GM23338 (cell line): ENCODE data around the gene MLNR. TPM values are rescaled to one million over a fixed set of nuclear protein-coding genes. Genes with fewer than 3 reads are reported as not detected.

Experiments
- ATAC-seq: fragments of 200-7000 bp; cut with Tn5 transposase; 3 replicates; pipeline ENCODE4 v1.9.1; 2020
- DNase-seq: peaks from one replicate; pipeline ENCODE4 v3.0.0-alpha.2; 2015; ENCODE audit warnings: low spot score
- H2AFZ ChIP-seq: fragments of 200-600 bp; sonication (generic); 2 replicates; pipeline ENCODE4 v1.8.0; 2016; ENCODE audit warnings: antibody characterized with exemption, mild to moderate bottlenecking, moderate library complexity
- H3F3A ChIP-seq: fragments of 200-600 bp; sonication (generic); replicated peaks from 2 replicates; pipeline ENCODE4 v1.8.0; 2017; ENCODE audit warnings: antibody characterized with exemption, mixed run types, low read depth
- H3K27ac ChIP-seq: fragments of 200-600 bp; sonication (generic); 2 replicates; pipeline ENCODE4 v1.6.1; 2016; ENCODE audit warnings: low read depth
- H3K27me3 ChIP-seq: fragments of 200-600 bp; sonication (generic); 2 replicates; pipeline ENCODE4 v1.8.0; 2016; ENCODE audit warnings: mild to moderate bottlenecking, mixed run types, moderate library complexity; ENCODE audit not compliant: insufficient read depth
- H3K36me3 ChIP-seq: fragments of 200-600 bp; sonication (generic); 2 replicates; pipeline ENCODE4 v1.8.0; 2016; ENCODE audit warnings: mild to moderate bottlenecking; ENCODE audit not compliant: insufficient read depth
- H3K4me1 ChIP-seq: fragments of 200-600 bp; sonication (generic); 2 replicates; pipeline ENCODE4 v1.8.0; 2016; ENCODE audit warnings: mild to moderate bottlenecking, moderate library complexity; ENCODE audit not compliant: insufficient read depth
- H3K4me2 ChIP-seq: fragments of 200-600 bp; sonication (generic); 2 replicates; pipeline ENCODE4 v1.7.1; 2017; ENCODE audit warnings: mixed run types
- H3K4me3 ChIP-seq: fragments of 200-600 bp; sonication (generic); 2 replicates; pipeline ENCODE4 v1.6.1; 2016; ENCODE audit warnings: mixed run types
- H3K79me2 ChIP-seq: fragments of 200-600 bp; sonication (generic); replicated peaks from 2 replicates; pipeline ENCODE4 v1.8.0; 2017; ENCODE audit warnings: mild to moderate bottlenecking; ENCODE audit not compliant: insufficient read depth
- H3K9me2 ChIP-seq: fragments of 200-600 bp; sonication (generic); 2 replicates; pipeline ENCODE4 v1.8.0; 2017; ENCODE audit not compliant: insufficient read depth
- H4K20me1 ChIP-seq: fragments of 200-600 bp; sonication (generic); replicated peaks from 2 replicates; pipeline ENCODE4 v1.8.0; 2017; ENCODE audit warnings: mild to moderate bottlenecking; ENCODE audit not compliant: insufficient read depth
- H3K27ac Mint-ChIP-seq: 2 replicates; pipeline ENCODE4 v1.8.0; 2020; ENCODE audit warnings: inconsistent platforms, mild to moderate bottlenecking, moderate library complexity, mixed read lengths
- H3K27me3 Mint-ChIP-seq: 3 replicates; pipeline ENCODE4 v1.8.0; 2022; ENCODE audit warnings: low read depth, mild to moderate bottlenecking, moderate library complexity, mixed read lengths, inconsistent platforms; ENCODE audit not compliant: insufficient read depth, poor library complexity
- H3K36me3 Mint-ChIP-seq: 3 replicates; pipeline ENCODE4 v1.8.0; 2021; ENCODE audit warnings: low read depth, mild to moderate bottlenecking, inconsistent platforms, moderate library complexity, mixed read lengths
- H3K4me1 Mint-ChIP-seq: 3 replicates; pipeline ENCODE4 v1.8.0; 2020; ENCODE audit warnings: mild to moderate bottlenecking, inconsistent platforms, mixed read lengths
- H3K4me3 Mint-ChIP-seq: 3 replicates; pipeline ENCODE4 v1.8.0; 2021; ENCODE audit warnings: moderate library complexity, mild to moderate bottlenecking, inconsistent platforms, mixed read lengths
- H3K9me3 Mint-ChIP-seq: 3 replicates; pipeline ENCODE4 v1.8.0; 2020; ENCODE audit warnings: moderate library complexity, mild to moderate bottlenecking, inconsistent platforms, mixed read lengths
- CREB1 ChIP-seq: fragments of 250-450 bp; sonication (Bioruptor Pico); IDR thresholded peaks from 2 replicates; pipeline ENCODE4 v1.5.0; 2020; ENCODE audit warnings: low read depth, mild to moderate bottlenecking, moderate library complexity
- EZH2 ChIP-seq: fragments of 200-600 bp; sonication (generic); IDR thresholded peaks from one replicate; pipeline ENCODE4 v1.8.0; 2017; ENCODE audit warnings: antibody characterized with exemption, mild to moderate bottlenecking, low read depth; ENCODE audit not compliant: unreplicated experiment
- JUNB ChIP-seq: IDR thresholded peaks from one replicate; pipeline ENCODE4 v1.6.1; 2016; ENCODE audit warnings: antibody characterized with exemption; ENCODE audit not compliant: unreplicated experiment
- NANOG ChIP-seq: IDR thresholded peaks from 2 replicates; pipeline ENCODE4 v1.6.1; 2016; ENCODE audit warnings: antibody characterized with exemption, borderline replicate concordance
- POLR2AphosphoS5 ChIP-seq: IDR thresholded peaks from 2 replicates; pipeline ENCODE4 v1.6.1; 2016; ENCODE audit warnings: antibody characterized with exemption, low read depth
- STAT1 ChIP-seq: IDR thresholded peaks from one replicate; pipeline ENCODE4 v1.6.1; 2016; ENCODE audit warnings: antibody characterized with exemption; ENCODE audit not compliant: unreplicated experiment
- ZNF114 ChIP-seq: fragments of 250-450 bp; sonication (Bioruptor Pico); IDR thresholded peaks from 2 replicates; pipeline ENCODE4 v1.5.0; 2020; ENCODE audit warnings: mild to moderate bottlenecking, moderate library complexity
- ZNF331 ChIP-seq: fragments of 250-450 bp; sonication (Bioruptor Pico); IDR thresholded peaks from 2 replicates; pipeline ENCODE4 v1.5.0; 2020; ENCODE audit warnings: low read depth, mild to moderate bottlenecking, moderate library complexity
- polyA plus RNA-seq: library from polyadenylated mRNA; unstranded; fragments of >200 nt; fragmentation: Nextera tagmentation; extraction: Ambion mirVana; gene quantifications from 2 replicates; pipeline ENCODE4 v1.2.1, GENCODE V29; 2016
- total RNA-seq: library from RNA; depleted of rRNA; stranded (reverse); fragments of >200 nt; shearing (Covaris generic); gene quantifications from 2 replicates; pipeline ENCODE4 v1.2.3, GENCODE V29; 2014
- TF ChIP-seq, protein P1 (sequence below): fragments of 250-450 bp; sonication (Bioruptor Pico); IDR thresholded peaks from 2 replicates; pipeline ENCODE4 v1.5.0; 2020; ENCODE audit warnings: mild to moderate bottlenecking, moderate library complexity
- TF ChIP-seq, protein P2 (sequence below): IDR thresholded peaks from one replicate; pipeline ENCODE4 v1.6.1; 2018; ENCODE audit warnings: antibody characterized with exemption; ENCODE audit not compliant: unreplicated experiment
- TF ChIP-seq, protein P3 (sequence below), 2 experiments: fragments of 200-600 bp in 1 of 2; sonication (generic) in 1 of 2; conservative IDR thresholded peaks; 2 replicates each; pipeline versions ENCODE4 v1.5.1 to v1.6.1; 2016 to 2017; ENCODE audit warnings: antibody characterized with exemption in 2 of 2, low read depth in 2 of 2, mild to moderate bottlenecking in 2 of 2, moderate library complexity in 1 of 2
- TF ChIP-seq, protein P4 (sequence below): IDR thresholded peaks from 2 replicates; pipeline ENCODE4 v1.6.1; 2016; ENCODE audit warnings: antibody characterized with exemption

Gene MLNR
- total and polyA plus RNA-seq, 2 experiments from 2014 or later = 0.17 TPM; not detected in 1

DNA sequence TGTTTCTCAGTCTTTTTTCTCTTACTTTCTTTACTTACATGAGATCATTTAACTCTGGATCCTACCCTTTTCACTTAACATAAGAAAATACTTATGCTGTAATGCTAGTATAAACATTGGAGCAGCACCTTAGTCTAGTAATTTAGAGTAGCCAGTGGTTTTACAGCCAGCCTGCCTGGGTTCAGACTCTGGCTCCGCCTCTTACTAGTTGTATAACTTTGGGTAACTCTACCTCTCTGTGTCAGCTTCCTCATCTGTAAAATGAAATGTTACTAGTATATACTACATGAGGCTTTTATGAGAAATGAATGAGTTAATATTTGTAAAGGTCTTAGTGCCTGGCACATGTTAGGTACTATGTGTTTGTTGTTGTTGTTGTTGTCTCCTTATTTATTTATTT is 33.2 kb downstream of the MLNR start (continued):
- TF ChIP-seq, protein P1, sequence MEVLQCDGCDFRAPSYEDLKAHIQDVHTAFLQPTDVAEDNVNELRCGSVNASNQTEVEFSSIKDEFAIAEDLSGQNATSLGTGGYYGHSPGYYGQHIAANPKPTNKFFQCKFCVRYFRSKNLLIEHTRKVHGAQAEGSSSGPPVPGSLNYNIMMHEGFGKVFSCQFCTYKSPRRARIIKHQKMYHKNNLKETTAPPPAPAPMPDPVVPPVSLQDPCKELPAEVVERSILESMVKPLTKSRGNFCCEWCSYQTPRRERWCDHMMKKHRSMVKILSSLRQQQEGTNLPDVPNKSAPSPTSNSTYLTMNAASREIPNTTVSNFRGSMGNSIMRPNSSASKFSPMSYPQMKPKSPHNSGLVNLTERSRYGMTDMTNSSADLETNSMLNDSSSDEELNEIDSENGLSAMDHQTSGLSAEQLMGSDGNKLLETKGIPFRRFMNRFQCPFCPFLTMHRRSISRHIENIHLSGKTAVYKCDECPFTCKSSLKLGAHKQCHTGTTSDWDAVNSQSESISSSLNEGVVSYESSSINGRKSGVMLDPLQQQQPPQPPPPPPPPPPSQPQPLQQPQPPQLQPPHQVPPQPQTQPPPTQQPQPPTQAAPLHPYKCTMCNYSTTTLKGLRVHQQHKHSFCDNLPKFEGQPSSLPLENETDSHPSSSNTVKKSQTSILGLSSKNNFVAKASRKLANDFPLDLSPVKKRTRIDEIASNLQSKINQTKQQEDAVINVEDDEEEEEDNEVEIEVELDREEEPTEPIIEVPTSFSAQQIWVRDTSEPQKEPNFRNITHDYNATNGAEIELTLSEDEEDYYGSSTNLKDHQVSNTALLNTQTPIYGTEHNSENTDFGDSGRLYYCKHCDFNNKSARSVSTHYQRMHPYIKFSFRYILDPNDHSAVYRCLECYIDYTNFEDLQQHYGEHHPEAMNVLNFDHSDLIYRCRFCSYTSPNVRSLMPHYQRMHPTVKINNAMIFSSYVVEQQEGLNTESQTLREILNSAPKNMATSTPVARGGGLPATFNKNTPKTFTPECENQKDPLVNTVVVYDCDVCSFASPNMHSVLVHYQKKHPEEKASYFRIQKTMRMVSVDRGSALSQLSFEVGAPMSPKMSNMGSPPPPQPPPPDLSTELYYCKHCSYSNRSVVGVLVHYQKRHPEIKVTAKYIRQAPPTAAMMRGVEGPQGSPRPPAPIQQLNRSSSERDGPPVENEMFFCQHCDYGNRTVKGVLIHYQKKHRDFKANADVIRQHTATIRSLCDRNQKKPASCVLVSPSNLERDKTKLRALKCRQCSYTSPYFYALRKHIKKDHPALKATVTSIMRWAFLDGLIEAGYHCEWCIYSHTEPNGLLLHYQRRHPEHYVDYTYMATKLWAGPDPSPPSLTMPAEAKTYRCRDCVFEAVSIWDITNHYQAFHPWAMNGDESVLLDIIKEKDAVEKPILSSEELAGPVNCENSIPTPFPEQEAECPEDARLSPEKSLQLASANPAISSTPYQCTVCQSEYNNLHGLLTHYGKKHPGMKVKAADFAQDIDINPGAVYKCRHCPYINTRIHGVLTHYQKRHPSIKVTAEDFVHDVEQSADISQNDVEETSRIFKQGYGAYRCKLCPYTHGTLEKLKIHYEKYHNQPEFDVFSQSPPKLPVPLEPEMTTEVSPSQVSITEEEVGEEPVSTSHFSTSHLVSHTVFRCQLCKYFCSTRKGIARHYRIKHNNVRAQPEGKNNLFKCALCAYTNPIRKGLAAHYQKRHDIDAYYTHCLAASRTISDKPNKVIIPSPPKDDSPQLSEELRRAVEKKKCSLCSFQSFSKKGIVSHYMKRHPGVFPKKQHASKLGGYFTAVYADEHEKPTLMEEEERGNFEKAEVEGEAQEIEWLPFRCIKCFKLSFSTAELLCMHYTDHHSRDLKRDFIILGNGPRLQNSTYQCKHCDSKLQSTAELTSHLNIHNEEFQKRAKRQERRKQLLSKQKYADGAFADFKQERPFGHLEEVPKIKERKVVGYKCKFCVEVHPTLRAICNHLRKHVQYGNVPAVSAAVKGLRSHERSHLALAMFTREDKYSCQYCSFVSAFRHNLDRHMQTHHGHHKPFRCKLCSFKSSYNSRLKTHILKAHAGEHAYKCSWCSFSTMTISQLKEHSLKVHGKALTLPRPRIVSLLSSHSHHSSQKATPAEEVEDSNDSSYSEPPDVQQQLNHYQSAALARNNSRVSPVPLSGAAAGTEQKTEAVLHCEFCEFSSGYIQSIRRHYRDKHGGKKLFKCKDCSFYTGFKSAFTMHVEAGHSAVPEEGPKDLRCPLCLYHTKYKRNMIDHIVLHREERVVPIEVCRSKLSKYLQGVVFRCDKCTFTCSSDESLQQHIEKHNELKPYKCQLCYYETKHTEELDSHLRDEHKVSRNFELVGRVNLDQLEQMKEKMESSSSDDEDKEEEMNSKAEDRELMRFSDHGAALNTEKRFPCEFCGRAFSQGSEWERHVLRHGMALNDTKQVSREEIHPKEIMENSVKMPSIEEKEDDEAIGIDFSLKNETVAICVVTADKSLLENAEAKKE (CRISPR knock-in tag) = no peak
- no peak for TF ChIP-seq ZNF114 (CRISPR knock-in tag)
- TF ChIP-seq JUNB = no peak

DNA sequence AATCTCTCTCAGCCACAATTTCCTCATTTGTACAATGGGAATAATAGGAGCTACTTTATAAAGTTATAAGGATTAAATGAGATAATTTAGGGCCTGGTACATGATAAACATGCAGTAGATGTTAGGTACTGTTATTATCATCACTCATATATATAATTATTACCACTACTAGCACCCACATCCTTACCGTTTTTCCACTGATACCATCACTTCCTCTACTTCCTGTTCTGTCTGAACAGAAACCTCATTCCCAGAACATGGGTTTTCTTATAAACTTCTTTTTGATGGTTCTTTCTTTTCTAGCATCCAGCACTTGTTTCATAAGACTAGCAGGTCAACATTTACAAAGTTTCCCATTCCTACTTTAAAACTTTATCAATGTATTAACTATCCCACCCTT is 33.9 kb downstream of the MLNR start:
- H3K4me1 Mint-ChIP-seq = no peaks in the 10 kb centered on the region
- H3K79me2 ChIP-seq = no peaks in the 10 kb centered on the region
- no peak overlapping the region for H3K27ac Mint-ChIP-seq
- no peaks in the 10 kb centered on the region for H3K27me3 ChIP-seq
- DNase-seq = no peak
- TF ChIP-seq ZNF331 (no peak), JUNB (no peak), ZNF114 (CRISPR knock-in tag) (no peak), CREB1 (CRISPR knock-in tag) (no peak), POLR2AphosphoS5 (no peak), STAT1 (no peak), NANOG (no peak), EZH2 (no peak)
- TF ChIP-seq, protein P2, sequence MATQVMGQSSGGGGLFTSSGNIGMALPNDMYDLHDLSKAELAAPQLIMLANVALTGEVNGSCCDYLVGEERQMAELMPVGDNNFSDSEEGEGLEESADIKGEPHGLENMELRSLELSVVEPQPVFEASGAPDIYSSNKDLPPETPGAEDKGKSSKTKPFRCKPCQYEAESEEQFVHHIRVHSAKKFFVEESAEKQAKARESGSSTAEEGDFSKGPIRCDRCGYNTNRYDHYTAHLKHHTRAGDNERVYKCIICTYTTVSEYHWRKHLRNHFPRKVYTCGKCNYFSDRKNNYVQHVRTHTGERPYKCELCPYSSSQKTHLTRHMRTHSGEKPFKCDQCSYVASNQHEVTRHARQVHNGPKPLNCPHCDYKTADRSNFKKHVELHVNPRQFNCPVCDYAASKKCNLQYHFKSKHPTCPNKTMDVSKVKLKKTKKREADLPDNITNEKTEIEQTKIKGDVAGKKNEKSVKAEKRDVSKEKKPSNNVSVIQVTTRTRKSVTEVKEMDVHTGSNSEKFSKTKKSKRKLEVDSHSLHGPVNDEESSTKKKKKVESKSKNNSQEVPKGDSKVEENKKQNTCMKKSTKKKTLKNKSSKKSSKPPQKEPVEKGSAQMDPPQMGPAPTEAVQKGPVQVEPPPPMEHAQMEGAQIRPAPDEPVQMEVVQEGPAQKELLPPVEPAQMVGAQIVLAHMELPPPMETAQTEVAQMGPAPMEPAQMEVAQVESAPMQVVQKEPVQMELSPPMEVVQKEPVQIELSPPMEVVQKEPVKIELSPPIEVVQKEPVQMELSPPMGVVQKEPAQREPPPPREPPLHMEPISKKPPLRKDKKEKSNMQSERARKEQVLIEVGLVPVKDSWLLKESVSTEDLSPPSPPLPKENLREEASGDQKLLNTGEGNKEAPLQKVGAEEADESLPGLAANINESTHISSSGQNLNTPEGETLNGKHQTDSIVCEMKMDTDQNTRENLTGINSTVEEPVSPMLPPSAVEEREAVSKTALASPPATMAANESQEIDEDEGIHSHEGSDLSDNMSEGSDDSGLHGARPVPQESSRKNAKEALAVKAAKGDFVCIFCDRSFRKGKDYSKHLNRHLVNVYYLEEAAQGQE = no peak
- TF ChIP-seq, protein P3, sequence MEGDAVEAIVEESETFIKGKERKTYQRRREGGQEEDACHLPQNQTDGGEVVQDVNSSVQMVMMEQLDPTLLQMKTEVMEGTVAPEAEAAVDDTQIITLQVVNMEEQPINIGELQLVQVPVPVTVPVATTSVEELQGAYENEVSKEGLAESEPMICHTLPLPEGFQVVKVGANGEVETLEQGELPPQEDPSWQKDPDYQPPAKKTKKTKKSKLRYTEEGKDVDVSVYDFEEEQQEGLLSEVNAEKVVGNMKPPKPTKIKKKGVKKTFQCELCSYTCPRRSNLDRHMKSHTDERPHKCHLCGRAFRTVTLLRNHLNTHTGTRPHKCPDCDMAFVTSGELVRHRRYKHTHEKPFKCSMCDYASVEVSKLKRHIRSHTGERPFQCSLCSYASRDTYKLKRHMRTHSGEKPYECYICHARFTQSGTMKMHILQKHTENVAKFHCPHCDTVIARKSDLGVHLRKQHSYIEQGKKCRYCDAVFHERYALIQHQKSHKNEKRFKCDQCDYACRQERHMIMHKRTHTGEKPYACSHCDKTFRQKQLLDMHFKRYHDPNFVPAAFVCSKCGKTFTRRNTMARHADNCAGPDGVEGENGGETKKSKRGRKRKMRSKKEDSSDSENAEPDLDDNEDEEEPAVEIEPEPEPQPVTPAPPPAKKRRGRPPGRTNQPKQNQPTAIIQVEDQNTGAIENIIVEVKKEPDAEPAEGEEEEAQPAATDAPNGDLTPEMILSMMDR (conservative IDR thresholded peaks at IDR 0.05; ENCODE audit: low read depth in 2 of 2) = no peak
- TF ChIP-seq, protein P4, sequence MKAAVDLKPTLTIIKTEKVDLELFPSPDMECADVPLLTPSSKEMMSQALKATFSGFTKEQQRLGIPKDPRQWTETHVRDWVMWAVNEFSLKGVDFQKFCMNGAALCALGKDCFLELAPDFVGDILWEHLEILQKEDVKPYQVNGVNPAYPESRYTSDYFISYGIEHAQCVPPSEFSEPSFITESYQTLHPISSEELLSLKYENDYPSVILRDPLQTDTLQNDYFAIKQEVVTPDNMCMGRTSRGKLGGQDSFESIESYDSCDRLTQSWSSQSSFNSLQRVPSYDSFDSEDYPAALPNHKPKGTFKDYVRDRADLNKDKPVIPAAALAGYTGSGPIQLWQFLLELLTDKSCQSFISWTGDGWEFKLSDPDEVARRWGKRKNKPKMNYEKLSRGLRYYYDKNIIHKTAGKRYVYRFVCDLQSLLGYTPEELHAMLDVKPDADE = no peak
- no peak overlapping the region for H3K4me3 ChIP-seq
- H3K4me1 ChIP-seq = no peaks in the 10 kb centered on the region
- no peak overlapping the region for H2AFZ ChIP-seq
- H4K20me1 ChIP-seq = no peaks in the 10 kb centered on the region
- no peaks in the 10 kb centered on the region for H3F3A ChIP-seq
- H3K9me3 Mint-ChIP-seq = no peaks in the 10 kb centered on the region
- no peak overlapping the region for H3K4me2 ChIP-seq
- no peaks in the 10 kb centered on the region for H3K9me2 ChIP-seq
- H3K27ac ChIP-seq = no peak overlapping the region
- H3K36me3 Mint-ChIP-seq = no peaks in the 10 kb centered on the region
- H3K4me3 Mint-ChIP-seq = no peak overlapping the region
- no peaks in the 10 kb centered on the region for H3K36me3 ChIP-seq
- peaks cover 1% of the 10 kb centered on the region for H3K27me3 Mint-ChIP-seq
- no peak for ATAC-seq
